ENCODE measurements around the gene VPS13D. TPM values are rescaled to one million over a fixed set of nuclear protein-coding genes. Genes with fewer than 3 reads are reported as not detected.

VPS13D gene
- total RNA-seq, 4 donors from 2014 or later, result 77.5 to 142 (median 94.4) TPM

- no peak for TF ChIP-seq CTCF (IDR thresholded peaks at IDR 0.05; ENCODE audit: low read depth)
Measured at GRCh38 chr1:12544357-12544756, 314.5 kb downstream of the VPS13D start.

- no peak for TF ChIP-seq CTCF (IDR thresholded peaks at IDR 0.05; ENCODE audit: low read depth)
Measured at GRCh38 chr1:12544992-12545391, 315.2 kb downstream of the VPS13D start.

GRCh38 chr1:12546771-12547585, 317.1 kb downstream of the VPS13D start:
- no peak for TF ChIP-seq CTCF (IDR thresholded peaks at IDR 0.05; ENCODE audit: low read depth)

- TF ChIP-seq CTCF (IDR thresholded peaks at IDR 0.05; ENCODE audit: low read depth), result no peak
Measured at GRCh38 chr1:12547586-12548225, 317.9 kb downstream of the VPS13D start.

- TF ChIP-seq CTCF (IDR thresholded peaks at IDR 0.05; ENCODE audit: low read depth), result no peak
Measured at GRCh38 chr1:12548279-12548972, 318.6 kb downstream of the VPS13D start.

- TF ChIP-seq CTCF (IDR thresholded peaks at IDR 0.05; ENCODE audit: low read depth), result no peak
Measured at GRCh38 chr1:12548973-12549459, 319.2 kb downstream of the VPS13D start.

Data from subcutaneous adipose tissue (tissue), 4 donors.